GM12878 (cell line): Measurements from ENCODE around the gene ANO1. TPM values are rescaled to one million over a fixed set of nuclear protein-coding genes. Genes with fewer than 3 reads are reported as not detected.

Source experiments
- ATAC-seq: fragments of 200-7000 bp; cut with Tn5 transposase; 3 replicates; pipeline ENCODE4 v1.9.1; 2020; ENCODE audit warnings: mild to moderate bottlenecking, moderate library complexity
- BruUV-seq: library from RNA; stranded (reverse); fragments of 400-500 nt; replicated peaks from 2 replicates; lab custom pipeline; 2021; lab: Mats Ljungman, UMichigan
- CTCF ChIA-PET: fragments of 300-600 bp; sonication (Branson Sonifier 250); formaldehyde crosslinking; extraction: SDS; loops from one replicate; lab custom pipeline; 2021; ENCODE audit warnings: inconsistent platforms; lab: Yijun Ruan, JAX
- POLR2A ChIA-PET: fragments of 350-600 bp; formaldehyde crosslinking; extraction: SDS; loops from one replicate; lab custom pipeline; 2021; ENCODE audit warnings: inconsistent platforms; lab: Charles Lee
- RAD21 ChIA-PET: fragments of 300-600 bp; sonication (Branson Sonifier 250); formaldehyde crosslinking; loops from one replicate; lab custom pipeline; 2023; ENCODE audit warnings: antibody characterized with exemption; ENCODE audit not compliant: unreplicated experiment; lab: Charles Lee
- SMC1A ChIA-PET: fragments of 300-600 bp; sonication (Branson Sonifier 250); formaldehyde crosslinking; loops from one replicate; lab custom pipeline; 2023; ENCODE audit not compliant: unreplicated experiment, uncharacterized antibody; lab: Charles Lee
- DNase-seq: peaks from one replicate; pipeline ENCODE4 v3.0.0-alpha.2; 2011; ENCODE audit warnings: low read depth, low spot score
- FAIRE-seq: peaks from 3 replicates; lab custom pipeline; 2011; peaks lifted over from hg19 to GRCh38; lab: Jason Lieb, UNC
- H2AFZ ChIP-seq: 2 replicates; pipeline ENCODE4 v1.6.0; 2011; ENCODE audit warnings: low read depth, low read length, control low read depth; ENCODE audit not compliant: control insufficient read depth
- H3K27ac ChIP-seq: 2 replicates; pipeline ENCODE4 v1.5.1; 2011; ENCODE audit warnings: control low read depth; ENCODE audit not compliant: control insufficient read depth, insufficient read depth
- H3K27me3 ChIP-seq, 2 experiments: replicated peaks in 1 of 2; 2 replicates each; pipeline versions ENCODE4 v1.6.0 to v1.6.1; 2011; ENCODE audit warnings: low read length in 1 of 2; ENCODE audit not compliant: control insufficient read depth in 2 of 2, insufficient read depth in 2 of 2
- H3K36me3 ChIP-seq, 2 experiments: 2 replicates each; pipeline ENCODE4 v1.5.1; 2011; ENCODE audit warnings: low read length in 1 of 2; ENCODE audit not compliant: control insufficient read depth in 2 of 2, insufficient read depth in 2 of 2
- H3K4me1 ChIP-seq: 2 replicates; pipeline ENCODE4 v1.6.1; 2011; ENCODE audit warnings: mild to moderate bottlenecking, low read length, moderate library complexity, mixed read lengths; ENCODE audit not compliant: control insufficient read depth, insufficient read depth
- H3K4me2 ChIP-seq: 2 replicates; pipeline ENCODE4 v1.6.0; 2011; ENCODE audit warnings: control low read depth; ENCODE audit not compliant: control insufficient read depth, insufficient read depth
- H3K4me3 ChIP-seq: fragments of 200-600 bp; sonication (generic); 2 replicates; pipeline ENCODE4 v1.5.1; 2016
- H3K79me2 ChIP-seq: 2 replicates; pipeline ENCODE4 v1.6.0; 2011; ENCODE audit warnings: low read length; ENCODE audit not compliant: control insufficient read depth, insufficient read depth
- H3K9ac ChIP-seq: 2 replicates; pipeline ENCODE4 v1.8.0; 2011; ENCODE audit warnings: low read length, control low read depth, mixed read lengths; ENCODE audit not compliant: control insufficient read depth, insufficient read depth
- H3K9me3 ChIP-seq: replicated peaks from 3 replicates; pipeline ENCODE4 v1.5.1; 2011; ENCODE audit warnings: mild to moderate bottlenecking, low read length; ENCODE audit not compliant: control insufficient read depth, insufficient read depth
- H4K20me1 ChIP-seq: 2 replicates; pipeline ENCODE4 v1.6.0; 2011; ENCODE audit not compliant: control insufficient read depth, insufficient read depth
- EGR1 ChIP-seq, 2 experiments: IDR thresholded peaks; 1 replicate in 1 of 2; 2 replicates in 1 of 2; pipeline ENCODE4 v1.6.1; 2011 to 2012; ENCODE audit warnings: low read depth in 2 of 2, low read length in 2 of 2, borderline replicate concordance in 1 of 2, mild to moderate bottlenecking in 1 of 2, moderate library complexity in 1 of 2
- ETV6 ChIP-seq, 2 experiments: fragments of 450-650 bp in 1 of 2; IDR thresholded peaks in 1 of 2; conservative IDR thresholded peaks in 1 of 2; 2 replicates each; pipeline ENCODE4 v1.6.1; 2014; ENCODE audit warnings: antibody characterized with exemption in 1 of 2, borderline replicate concordance in 1 of 2, low read depth in 1 of 2, mild to moderate bottlenecking in 1 of 2, moderate library complexity in 1 of 2
- HCFC1 ChIP-seq: fragments of 150-350 bp; IDR thresholded peaks from 2 replicates; pipeline ENCODE4 v1.6.1; 2014; ENCODE audit warnings: low read length
- HDAC2 ChIP-seq: fragments of 200-600 bp; sonication (generic); IDR thresholded peaks from 2 replicates; pipeline ENCODE4 v1.6.1; 2017
- WGBS: methylation state at CpG from one replicate; pipeline ENCODE4 v1.1.6; 2016; ENCODE audit warnings: low lambda C conversion rate; ENCODE audit not compliant: insufficient replicate concordance, insufficient coverage; ENCODE audit errors: missing lambda C conversion rate; 5-methylcytosine and 5-hydroxymethylcytosine counted together
- in situ Hi-C: fragments of 300-500 bp; cut with MboI; formaldehyde crosslinking; loops from 9 replicates; pipeline ENCODE4 v1.14.3; 2018; ENCODE audit warnings: mixed read lengths
- intact Hi-C: fragments of 100-400 bp; cut with micrococcal nuclease; formaldehyde crosslinking; loops from one replicate; pipeline ENCODE4 v1.14.2; 2022; ENCODE audit not compliant: unreplicated experiment
- polyA plus RNA-seq, 11 experiments: library from polyadenylated mRNA; depleted of rRNA in 4 of 11; unstranded in 6 of 11; stranded (reverse) in 5 of 11; fragments of >200 nt; fragmentation: Nextera tagmentation in 4 of 11; fragmentation: Illumina TruSeq in 1 of 11; extraction: Ambion mirVana in 4 of 11; extraction: Trizol in 1 of 11; gene quantifications; 1 replicate in 1 of 11; 2 replicates in 10 of 11; pipeline versions ENCODE4 v1.2.1 to v1.2.3, GENCODE V29; 2011 to 2016; ENCODE audit warnings: inconsistent platforms in 2 of 11, missing spikeins in 2 of 11, low read depth in 1 of 11
- total RNA-seq, 4 experiments: library from RNA; depleted of rRNA in 3 of 4; stranded (reverse); fragments of >200 nt in 3 of 4; fragmentation: Illumina TruSeq in 1 of 4; extraction: Trizol in 1 of 4; gene quantifications; 2 replicates each; pipeline versions ENCODE4 v1.2.1 to v1.2.3, GENCODE V29; 2013 to 2021
- TF ChIP-seq, protein P1 (sequence below): fragments of 450-650 bp; IDR thresholded peaks from 2 replicates; pipeline ENCODE4 v1.6.1; 2016; ENCODE audit warnings: mild to moderate bottlenecking, moderate library complexity, borderline replicate concordance
- TF ChIP-seq, protein P2 (sequence below): fragments of 450-650 bp; IDR thresholded peaks from 2 replicates; pipeline ENCODE4 v1.6.1; 2017; ENCODE audit warnings: low read depth, mild to moderate bottlenecking, moderate library complexity

The ANO1 gene
- total and polyA plus RNA-seq, 10 of the 15 experiments (the other 5 are each of a cell fraction or from before 2014, with no cell fraction given) = 0.01 to 0.38 (median 0.06) TPM; not detected in 7

DNA sequence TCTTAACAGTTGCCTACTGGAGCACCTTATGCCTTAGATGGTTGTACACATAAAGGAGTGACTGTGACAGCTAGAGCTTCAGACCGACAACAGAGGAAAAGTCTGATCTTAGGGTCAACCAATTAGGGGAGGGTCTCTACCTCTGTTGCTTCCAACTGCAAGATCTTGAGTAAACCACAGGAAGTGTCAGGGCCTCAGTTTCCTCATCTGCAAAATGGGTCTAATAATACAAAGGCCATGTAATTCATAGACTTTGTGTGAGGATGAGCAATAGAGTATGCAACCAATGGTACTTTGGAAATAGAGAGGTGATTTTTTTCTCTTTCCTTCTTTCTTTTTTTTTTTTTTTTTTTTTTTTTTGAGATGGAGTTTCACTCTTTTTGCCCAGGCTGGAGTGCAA is 16.4 kb upstream of the ANO1 start:
- ChIA-PET RAD21 (no interaction called here), CTCF (no interaction called here), SMC1A (no interaction called here), POLR2A (no interaction called here)
- no peak overlapping the region for H3K27ac ChIP-seq
- H3K9ac ChIP-seq = no peak overlapping the region
- in situ Hi-C loops (no loop called here), intact Hi-C loops (no loop called here)
- no peaks in the 10 kb centered on the region for H3K36me3 ChIP-seq
- H3K9me3 ChIP-seq = no peaks in the 10 kb centered on the region; the same call in 2 of the 3 replicates
- 27% methylated on average over 1 of the region's 1 CpG for WGBS
- no peak for ATAC-seq
- no peak overlapping the region for H2AFZ ChIP-seq
- no TSS peak for BruUV-seq
- H3K4me1 ChIP-seq = no peaks in the 10 kb centered on the region
- H3K79me2 ChIP-seq = no peaks in the 10 kb centered on the region
- H3K27me3 ChIP-seq = no peaks in the 10 kb centered on the region; a peak in 1 of 4 replicates
- DNase-seq = no peak
- no peak overlapping the region for H3K4me2 ChIP-seq
- H4K20me1 ChIP-seq = no peaks in the 10 kb centered on the region
- TF ChIP-seq HDAC2 (no peak), ETV6 (conservative IDR thresholded peaks at IDR 0.05 in 1 of 2, IDR thresholded peaks at IDR 0.05 in 1 of 2; ENCODE audit: borderline replicate concordance in 1 of 2, low read depth in 1 of 2) (no peak), EGR1 (IDR thresholded peaks at IDR 0.05; ENCODE audit: borderline replicate concordance in 1 of 2, low read depth in 2 of 2, low read length in 2 of 2) (no peak), HCFC1 (no peak)
- TF ChIP-seq, protein P1, sequence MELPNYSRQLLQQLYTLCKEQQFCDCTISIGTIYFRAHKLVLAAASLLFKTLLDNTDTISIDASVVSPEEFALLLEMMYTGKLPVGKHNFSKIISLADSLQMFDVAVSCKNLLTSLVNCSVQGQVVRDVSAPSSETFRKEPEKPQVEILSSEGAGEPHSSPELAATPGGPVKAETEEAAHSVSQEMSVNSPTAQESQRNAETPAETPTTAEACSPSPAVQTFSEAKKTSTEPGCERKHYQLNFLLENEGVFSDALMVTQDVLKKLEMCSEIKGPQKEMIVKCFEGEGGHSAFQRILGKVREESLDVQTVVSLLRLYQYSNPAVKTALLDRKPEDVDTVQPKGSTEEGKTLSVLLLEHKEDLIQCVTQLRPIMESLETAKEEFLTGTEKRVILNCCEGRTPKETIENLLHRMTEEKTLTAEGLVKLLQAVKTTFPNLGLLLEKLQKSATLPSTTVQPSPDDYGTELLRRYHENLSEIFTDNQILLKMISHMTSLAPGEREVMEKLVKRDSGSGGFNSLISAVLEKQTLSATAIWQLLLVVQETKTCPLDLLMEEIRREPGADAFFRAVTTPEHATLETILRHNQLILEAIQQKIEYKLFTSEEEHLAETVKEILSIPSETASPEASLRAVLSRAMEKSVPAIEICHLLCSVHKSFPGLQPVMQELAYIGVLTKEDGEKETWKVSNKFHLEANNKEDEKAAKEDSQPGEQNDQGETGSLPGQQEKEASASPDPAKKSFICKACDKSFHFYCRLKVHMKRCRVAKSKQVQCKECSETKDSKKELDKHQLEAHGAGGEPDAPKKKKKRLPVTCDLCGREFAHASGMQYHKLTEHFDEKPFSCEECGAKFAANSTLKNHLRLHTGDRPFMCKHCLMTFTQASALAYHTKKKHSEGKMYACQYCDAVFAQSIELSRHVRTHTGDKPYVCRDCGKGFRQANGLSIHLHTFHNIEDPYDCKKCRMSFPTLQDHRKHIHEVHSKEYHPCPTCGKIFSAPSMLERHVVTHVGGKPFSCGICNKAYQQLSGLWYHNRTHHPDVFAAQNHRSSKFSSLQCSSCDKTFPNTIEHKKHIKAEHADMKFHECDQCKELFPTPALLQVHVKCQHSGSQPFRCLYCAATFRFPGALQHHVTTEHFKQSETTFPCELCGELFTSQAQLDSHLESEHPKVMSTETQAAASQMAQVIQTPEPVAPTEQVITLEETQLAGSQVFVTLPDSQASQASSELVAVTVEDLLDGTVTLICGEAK = no peak
- TF ChIP-seq, protein P2, sequence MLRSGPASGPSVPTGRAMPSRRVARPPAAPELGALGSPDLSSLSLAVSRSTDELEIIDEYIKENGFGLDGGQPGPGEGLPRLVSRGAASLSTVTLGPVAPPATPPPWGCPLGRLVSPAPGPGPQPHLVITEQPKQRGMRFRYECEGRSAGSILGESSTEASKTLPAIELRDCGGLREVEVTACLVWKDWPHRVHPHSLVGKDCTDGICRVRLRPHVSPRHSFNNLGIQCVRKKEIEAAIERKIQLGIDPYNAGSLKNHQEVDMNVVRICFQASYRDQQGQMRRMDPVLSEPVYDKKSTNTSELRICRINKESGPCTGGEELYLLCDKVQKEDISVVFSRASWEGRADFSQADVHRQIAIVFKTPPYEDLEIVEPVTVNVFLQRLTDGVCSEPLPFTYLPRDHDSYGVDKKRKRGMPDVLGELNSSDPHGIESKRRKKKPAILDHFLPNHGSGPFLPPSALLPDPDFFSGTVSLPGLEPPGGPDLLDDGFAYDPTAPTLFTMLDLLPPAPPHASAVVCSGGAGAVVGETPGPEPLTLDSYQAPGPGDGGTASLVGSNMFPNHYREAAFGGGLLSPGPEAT = no peak
- TF ChIP-seq, all 136 proteins: peak for 0
- FAIRE-seq = no peak
- no peak overlapping the region for H3K4me3 ChIP-seq
